ENCODE results near the gene SFXN5.
"Not testable (repeated sequence)": the region's sequence is repeated elsewhere in the genome, so short reads cannot be mapped to it uniquely, and the experiment has no call there.

SFXN5 gene

GRCh38 chr2:72917877-72918553 lies 153.5 kb downstream of the SFXN5 start:
- DNase-seq: no peak

GRCh38 chr2:72917138-72917876 lies 154.2 kb downstream of the SFXN5 start, which contains the start of gene EMX1:
Gene EMX1, plus strand, starts transcription at chr2:72917519. Its CDS starts 334 bp downstream, at chr2:72917853.
- DNase-seq: peak; percentile 63

- no peak for DNase-seq
These were observed 154.8 kb downstream of the SFXN5 start for GRCh38 chr2:72916743-72917137.

GRCh38 chr2:72915907-72916742 lies 155.4 kb downstream of the SFXN5 start:
- DNase-seq: peak; percentile 60

- no peak for DNase-seq
These were observed 156.1 kb downstream of the SFXN5 start for GRCh38 chr2:72915320-72915906.

GRCh38 chr2:72914589-72915319 lies 156.8 kb downstream of the SFXN5 start:
- no peak for DNase-seq

- no peak for DNase-seq
These were observed 157.3 kb downstream of the SFXN5 start for GRCh38 chr2:72914206-72914559.

GRCh38 chr2:72913486-72914205 lies 157.9 kb downstream of the SFXN5 start:
- no peak for DNase-seq

- DNase-seq: no peak
These were observed 160.3 kb downstream of the SFXN5 start for GRCh38 chr2:72911256-72911655.

GRCh38 chr2:72908741-72909140 lies 162.8 kb downstream of the SFXN5 start:
- no peak for DNase-seq

GRCh38 chr2:72907369-72907768 lies 164.1 kb downstream of the SFXN5 start:
- not testable (repeated sequence) for DNase-seq

GRCh38 chr2:72901426-72901825 lies 170.1 kb downstream of the SFXN5 start:
- no peak for DNase-seq

- DNase-seq: no peak
These were observed 171.2 kb downstream of the SFXN5 start for GRCh38 chr2:72900191-72900825.

- no peak for DNase-seq
These were observed 173.0 kb downstream of the SFXN5 start for GRCh38 chr2:72898585-72898906.

GRCh38 chr2:72897785-72898584 lies 173.5 kb downstream of the SFXN5 start:
- DNase-seq: no peak

- DNase-seq: no peak
These were observed 175.1 kb downstream of the SFXN5 start for GRCh38 chr2:72896446-72896845.

GRCh38 chr2:72895759-72896281 lies 175.7 kb downstream of the SFXN5 start:
- DNase-seq: no peak

- no peak for DNase-seq
These were observed 176.4 kb downstream of the SFXN5 start for GRCh38 chr2:72895154-72895553.

- no peak for DNase-seq
These were observed 177.0 kb downstream of the SFXN5 start for GRCh38 chr2:72894514-72894913.

GRCh38 chr2:72893594-72894319 lies 177.8 kb downstream of the SFXN5 start:
- peak; percentile 69 for DNase-seq

Measured in stimulated activated CD8-positive, alpha-beta memory T cell treated with anti-CD3 and anti-CD28 coated beads, Interleukin-4, amount 100 ng/mL, for 48 hours (primary cell).